GM19023 (cell line): ENCODE measurements around the gene ANKS1B.
A peak's percentile ranks its signal among the peaks of the same experiment; 100 is the strongest.
"Not testable (repeated sequence)": the region's sequence is repeated elsewhere in the genome, so short reads cannot be mapped to it uniquely, and the experiment has no call there.

Source experiments
- ATAC-seq: cut with Tn5 transposase; IDR thresholded peaks from one replicate; pipeline ENCODE4 v1.9.1; 2021; ENCODE audit warnings: mild to moderate bottlenecking, moderate library complexity; ENCODE audit not compliant: unreplicated experiment

ANKS1B gene

DNA sequence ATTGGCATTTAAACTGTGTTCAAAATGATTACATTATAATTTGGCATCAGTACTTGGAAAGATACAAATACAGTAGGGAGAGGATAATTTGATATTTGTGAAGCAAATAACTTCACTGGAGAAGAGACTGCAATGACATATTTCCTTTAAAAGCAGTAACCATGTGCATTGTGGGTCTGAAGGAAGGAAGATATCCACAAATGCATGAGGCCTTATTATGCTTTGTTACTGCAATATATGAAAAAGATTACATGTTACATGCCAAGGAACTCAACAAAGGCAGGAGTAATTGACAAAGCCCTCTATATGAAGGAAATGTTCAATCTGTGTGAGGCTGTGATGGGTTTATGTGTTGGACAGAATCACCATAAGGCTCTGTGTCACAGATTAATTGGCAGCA lies 948.2 kb downstream of the ANKS1B start:
- ATAC-seq, result no peak

DNA sequence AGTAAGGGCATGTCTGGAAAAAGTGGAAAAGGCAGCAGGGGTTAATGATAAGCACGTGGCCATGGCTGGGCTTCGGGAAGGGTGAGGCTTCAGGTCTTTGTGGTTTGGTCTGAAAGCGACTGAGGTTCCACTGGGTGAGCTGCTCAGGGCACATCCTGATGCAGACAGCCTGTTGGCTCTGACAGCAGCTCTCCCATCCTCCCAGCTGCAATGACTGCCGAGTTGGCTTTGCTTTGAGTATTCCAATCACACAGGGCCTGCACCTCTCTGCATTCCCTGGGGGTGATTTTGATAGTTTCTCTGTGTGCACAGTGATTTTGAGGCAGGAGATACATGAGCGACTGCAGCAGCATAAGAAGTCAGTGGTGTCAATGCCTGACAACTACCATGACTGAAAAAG lies 948.9 kb downstream of the ANKS1B start:
- ATAC-seq, result no peak

- ATAC-seq, result not testable (repeated sequence)
Observed at GRCh38 chr12:99034201-99034600, 950.5 kb downstream of the ANKS1B start.

DNA sequence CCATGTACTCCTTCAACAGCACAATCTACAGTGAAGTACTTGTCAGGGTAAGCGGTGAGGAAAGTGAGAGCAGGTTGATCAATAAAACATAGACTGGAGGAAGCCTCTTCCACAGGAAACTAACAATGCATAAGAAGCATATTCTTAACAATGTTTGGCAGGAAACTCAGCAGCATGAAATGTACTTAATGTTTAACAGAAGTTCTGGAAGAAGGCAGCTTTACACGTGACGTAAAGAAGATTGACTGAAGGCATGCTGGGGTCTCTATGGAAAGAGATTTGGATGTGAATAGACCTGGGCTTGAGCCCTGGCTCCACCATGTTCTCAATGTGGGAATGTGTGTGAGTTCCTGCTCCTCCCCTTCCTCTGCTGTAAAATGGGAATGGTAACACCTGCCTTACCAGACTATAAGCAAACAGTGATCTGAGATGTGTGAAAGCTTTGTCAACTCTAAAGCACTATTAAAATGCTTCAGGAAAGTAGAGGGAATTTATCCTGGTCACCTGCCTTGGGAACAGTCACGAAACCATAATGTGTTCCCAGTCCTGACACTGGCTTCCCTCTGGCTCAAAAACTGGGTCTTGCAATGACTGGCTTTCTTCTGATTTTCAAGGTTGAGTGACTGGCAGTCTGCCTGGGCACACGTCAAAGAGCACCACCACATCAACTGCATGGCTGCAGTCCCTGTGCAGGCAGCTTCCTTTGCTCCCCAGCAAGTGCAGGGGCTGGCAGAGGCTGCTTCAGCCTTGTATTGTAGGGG lies 955.0 kb downstream of the ANKS1B start:
- no peak for ATAC-seq

DNA sequence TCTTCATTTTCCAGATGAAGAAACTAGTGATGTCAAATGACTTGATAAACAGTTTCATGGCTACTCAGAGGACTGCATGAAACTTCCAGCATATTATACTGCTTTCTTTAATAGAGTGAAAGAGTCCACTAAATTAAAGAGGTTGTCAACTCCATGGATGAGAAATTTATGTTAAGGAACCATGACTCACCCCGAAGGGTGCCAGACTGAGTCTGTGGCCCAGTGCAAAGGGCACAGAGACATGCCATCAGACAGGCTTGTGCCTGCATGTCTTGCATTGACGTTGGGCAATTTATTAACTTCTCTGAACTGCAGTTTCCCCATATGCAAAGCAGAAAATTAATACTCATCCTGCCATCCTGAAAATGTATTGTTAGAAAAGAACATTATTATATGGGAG lies 957.3 kb downstream of the ANKS1B start:
- ATAC-seq, result no peak

DNA sequence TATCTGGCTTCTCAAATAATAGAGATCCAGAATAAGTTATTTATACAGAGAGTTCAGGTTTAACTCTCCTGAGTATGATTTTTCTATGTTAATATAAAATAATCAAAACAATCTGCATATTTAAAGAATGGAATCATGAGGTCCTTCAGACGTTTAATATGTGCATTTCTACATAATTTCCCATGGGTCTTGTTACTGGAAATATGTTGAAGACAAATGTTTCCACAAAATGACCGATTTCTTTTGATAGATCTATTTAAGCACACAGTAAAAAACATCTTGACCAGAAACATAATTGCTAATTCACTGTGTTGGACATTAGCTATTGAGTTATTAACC lies 957.7 kb downstream of the ANKS1B start:
- no peak for ATAC-seq

GRCh38 chr12:99026332-99027054 lies 958.2 kb downstream of the ANKS1B start:
- no peak for ATAC-seq

- ATAC-seq, result no peak
Observed at GRCh38 chr12:99024870-99025269, 959.9 kb downstream of the ANKS1B start.

- ATAC-seq, result no peak
Observed at GRCh38 chr12:99024191-99024590, 960.5 kb downstream of the ANKS1B start.

- no peak for ATAC-seq
Observed at GRCh38 chr12:99020871-99021270, 963.9 kb downstream of the ANKS1B start.

GRCh38 chr12:99019798-99020197 lies 964.9 kb downstream of the ANKS1B start:
- ATAC-seq, result no peak

- ATAC-seq, result no peak
Observed at GRCh38 chr12:99017971-99018370, 966.8 kb downstream of the ANKS1B start.

DNA sequence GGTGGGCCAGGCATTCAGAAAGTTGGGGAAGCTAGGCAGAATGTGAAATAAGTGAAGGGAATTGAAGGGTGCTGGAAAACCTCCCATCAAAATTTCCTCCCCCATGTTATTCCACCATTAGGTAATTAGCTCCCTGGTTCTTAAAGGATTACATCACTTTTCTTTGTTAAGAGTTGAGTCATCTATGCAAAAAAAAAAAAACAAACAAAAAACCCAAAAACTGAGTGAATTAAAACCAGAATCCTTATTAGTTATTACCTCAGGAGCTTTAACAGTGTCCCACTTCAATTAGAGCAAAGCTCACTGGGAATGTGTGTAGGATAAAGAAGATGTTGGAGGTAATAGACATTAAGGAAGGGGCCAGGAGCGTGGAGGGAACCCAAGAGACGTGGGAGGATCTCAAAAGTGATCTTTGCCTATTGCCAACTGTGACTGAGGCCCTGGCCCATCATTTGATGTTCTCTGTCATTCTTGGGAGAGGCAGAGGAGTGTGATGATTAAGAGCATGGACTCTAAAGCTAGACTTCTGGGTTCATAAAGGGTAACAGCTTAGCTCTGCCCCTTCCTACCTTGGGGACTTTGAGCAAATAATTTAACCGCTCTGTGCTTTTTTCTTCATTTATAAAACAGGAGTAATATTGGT lies 975.0 kb downstream of the ANKS1B start:
- ATAC-seq, result no peak

DNA sequence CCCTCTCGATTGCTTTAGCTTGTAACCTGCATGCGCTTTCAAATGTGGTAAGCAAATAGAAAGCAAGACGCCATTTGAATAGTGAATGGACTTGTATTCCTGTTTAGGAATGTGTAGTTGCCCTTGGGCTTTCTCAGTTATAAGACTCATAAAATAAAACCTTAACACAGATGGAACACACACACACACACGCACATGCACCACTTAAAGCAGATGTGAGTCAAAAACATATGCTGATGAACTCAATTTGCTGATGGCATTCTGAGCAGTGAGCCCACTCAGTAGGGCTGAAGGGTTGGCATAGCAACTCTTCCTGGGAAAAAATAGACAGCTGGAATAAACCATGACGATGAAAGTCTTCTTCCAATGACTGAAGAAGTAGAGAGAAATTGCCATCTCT lies 979.1 kb downstream of the ANKS1B start:
- ATAC-seq, result no peak

- no peak for ATAC-seq
Observed at GRCh38 chr12:99004799-99005466, 979.8 kb downstream of the ANKS1B start.

DNA sequence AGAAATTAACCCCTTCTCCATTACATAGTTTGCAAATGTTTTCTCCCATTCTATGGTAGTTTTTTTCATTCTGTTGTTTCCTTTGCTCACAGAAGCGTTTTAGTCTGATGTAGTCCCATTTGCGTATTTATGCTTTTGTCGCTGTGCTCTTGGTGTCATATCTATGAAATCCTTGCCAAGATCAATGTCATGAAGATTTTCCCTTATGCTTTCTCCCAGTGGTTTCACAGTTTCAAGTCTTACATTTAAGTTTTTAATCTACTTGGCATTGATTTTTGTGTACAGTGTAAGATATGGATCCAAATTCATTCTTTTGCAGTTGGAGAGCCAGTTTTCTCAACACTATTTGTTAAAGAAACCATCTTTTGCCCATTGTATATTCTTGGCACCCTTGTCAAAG lies 982.0 kb downstream of the ANKS1B start:
- no peak for ATAC-seq

DNA sequence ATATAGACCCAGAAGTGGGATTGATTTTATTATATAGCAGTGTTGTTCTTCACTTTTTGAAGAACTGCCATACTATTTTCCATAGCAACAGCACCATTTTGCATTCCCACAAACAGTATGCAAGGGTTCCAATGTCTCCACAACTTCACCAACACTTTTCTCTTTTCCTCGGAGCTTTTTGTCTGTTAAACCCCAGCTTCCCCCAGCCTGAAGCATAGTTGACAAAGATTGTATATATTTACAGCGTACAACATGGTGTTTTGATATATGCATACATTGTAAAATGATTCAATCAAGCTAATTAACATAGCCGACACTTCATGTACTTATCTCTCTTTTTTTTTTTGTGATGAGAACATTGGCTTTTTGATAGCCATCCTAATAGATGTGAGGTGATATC lies 982.6 kb downstream of the ANKS1B start:
- no peak for ATAC-seq

GRCh38 chr12:98999559-98999958 lies 985.2 kb downstream of the ANKS1B start:
- ATAC-seq, result no peak

GRCh38 chr12:98998697-98999299 lies 985.9 kb downstream of the ANKS1B start:
- ATAC-seq, result peak; percentile 72

DNA sequence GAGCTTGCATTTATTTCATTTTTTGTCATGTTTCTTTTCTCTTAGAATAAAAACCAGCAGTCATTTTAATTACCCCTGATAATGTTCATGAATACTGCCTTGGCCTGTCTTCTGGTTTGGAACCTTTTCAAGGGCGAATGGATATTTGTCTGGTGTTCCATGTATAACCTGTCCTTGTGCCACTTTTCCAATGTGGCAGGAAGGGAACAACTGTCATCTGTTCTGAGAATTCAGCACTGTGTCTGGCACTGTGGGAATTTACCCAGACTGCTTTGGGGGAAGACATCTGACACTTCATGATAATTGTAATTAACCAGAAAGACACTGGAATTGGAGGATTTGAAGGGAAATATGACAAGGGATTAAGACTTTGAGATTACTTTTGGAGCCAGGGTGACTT lies 986.8 kb downstream of the ANKS1B start:
- ATAC-seq, result no peak

- ATAC-seq, result no peak
Observed at GRCh38 chr12:98990648-98991047, 994.1 kb downstream of the ANKS1B start.
